Neural progenitor cell (in vitro differentiated cells): ENCODE results near the gene CXCR4. TPM values are rescaled to one million over a fixed set of nuclear protein-coding genes. Genes with fewer than 3 reads are reported as not detected.
A peak's percentile ranks its signal among the peaks of the same experiment; 100 is the strongest.

Source experiments
- DNase-seq: peaks from one replicate; pipeline ENCODE4 v3.0.0-alpha.2; 2016; ENCODE audit warnings: low spot score
- H2AFZ ChIP-seq: fragments of 200-600 bp; sonication (generic); replicated peaks from 2 replicates; pipeline ENCODE4 v1.6.1; 2016; ENCODE audit warnings: antibody characterized with exemption
- H3F3A ChIP-seq: fragments of 200-600 bp; sonication (generic); 2 replicates; pipeline ENCODE4 v1.6.1; 2016; ENCODE audit warnings: antibody characterized with exemption, low read depth
- H3K27ac ChIP-seq: fragments of 200-600 bp; sonication (generic); 2 replicates; pipeline ENCODE4 v1.5.1; 2016; ENCODE audit warnings: mild to moderate bottlenecking
- H3K27me3 ChIP-seq: fragments of 200-600 bp; sonication (generic); 2 replicates; pipeline ENCODE4 v1.6.1; 2016; ENCODE audit warnings: mild to moderate bottlenecking, moderate library complexity
- H3K36me3 ChIP-seq: fragments of 200-600 bp; sonication (generic); 2 replicates; pipeline ENCODE4 v1.5.1; 2016
- H3K4me1 ChIP-seq: fragments of 200-600 bp; sonication (generic); 2 replicates; pipeline ENCODE4 v1.6.1; 2016; ENCODE audit warnings: mixed run types
- H3K4me2 ChIP-seq: fragments of 200-600 bp; sonication (generic); 2 replicates; pipeline ENCODE4 v1.6.1; 2016
- H3K4me3 ChIP-seq: fragments of 200-600 bp; sonication (generic); 2 replicates; pipeline ENCODE4 v1.5.1; 2016
- H3K79me2 ChIP-seq: fragments of 200-600 bp; sonication (generic); 2 replicates; pipeline ENCODE4 v1.6.1; 2016; ENCODE audit warnings: low read depth
- H3K9ac ChIP-seq: fragments of 200-600 bp; sonication (generic); 2 replicates; pipeline ENCODE4 v1.6.1; 2016
- H3K9me3 ChIP-seq: fragments of 200-600 bp; sonication (generic); 2 replicates; pipeline ENCODE4 v1.5.1; 2016; ENCODE audit warnings: low read depth
- H4K20me1 ChIP-seq: fragments of 200-600 bp; sonication (generic); 2 replicates; pipeline ENCODE4 v1.6.1; 2016; ENCODE audit warnings: low read depth
- H3K27ac Mint-ChIP-seq: 3 replicates; pipeline ENCODE4 v1.8.0; 2021; ENCODE audit warnings: mixed read lengths
- H3K27me3 Mint-ChIP-seq: 2 replicates; pipeline ENCODE4 v1.8.0; 2022; ENCODE audit warnings: low read depth, mild to moderate bottlenecking, inconsistent platforms, moderate library complexity, mixed read lengths; ENCODE audit not compliant: insufficient read depth
- H3K36me3 Mint-ChIP-seq: 3 replicates; pipeline ENCODE4 v1.8.0; 2021; ENCODE audit warnings: mixed read lengths
- H3K4me1 Mint-ChIP-seq: 3 replicates; pipeline ENCODE4 v1.8.0; 2021; ENCODE audit warnings: mixed read lengths
- H3K4me3 Mint-ChIP-seq: 3 replicates; pipeline ENCODE4 v1.8.0; 2021; ENCODE audit warnings: mild to moderate bottlenecking, moderate library complexity, mixed read lengths
- H3K9me3 Mint-ChIP-seq: 3 replicates; pipeline ENCODE4 v1.8.0; 2020; ENCODE audit warnings: mixed read lengths
- CTCF ChIP-seq: fragments of 200-600 bp; sonication (generic); IDR thresholded peaks from 2 replicates; pipeline ENCODE4 v1.5.1; 2017; ENCODE audit warnings: antibody characterized with exemption, mild to moderate bottlenecking
- EZH2 ChIP-seq: fragments of 200-600 bp; sonication (generic); IDR thresholded peaks from 2 replicates; pipeline ENCODE4 v1.6.1; 2017; ENCODE audit warnings: antibody characterized with exemption, mild to moderate bottlenecking, moderate library complexity
- EZH2phosphoT487 ChIP-seq: fragments of 200-600 bp; sonication (generic); IDR thresholded peaks from 2 replicates; pipeline ENCODE4 v1.6.1; 2017; ENCODE audit warnings: antibody characterized with exemption
- total RNA-seq: library from RNA; depleted of rRNA; stranded (reverse); fragments of >200 nt; gene quantifications from 2 replicates; pipeline ENCODE4 v1.2.3, GENCODE V29; 2015; ENCODE audit warnings: low replicate concordance

The CXCR4 gene
- total RNA-seq, 1 donor from 2014 or later = 32.6 TPM

- Mint-ChIP-seq H3K4me1 (peaks cover 3% of the 10 kb centered on the region), H3K4me3 (no peak overlapping the region), H3K27ac (no peak overlapping the region), H3K27me3 (peaks cover 5% of the 10 kb centered on the region), H3K36me3 (no peaks in the 10 kb centered on the region), H3K9me3 (peaks cover 4% of the 10 kb centered on the region)
- no peaks in the 10 kb centered on the region for H3K27me3 ChIP-seq
- H3K9me3 ChIP-seq = no peaks in the 10 kb centered on the region
- H3K27ac ChIP-seq = no peak overlapping the region
- no peaks in the 10 kb centered on the region for H3K36me3 ChIP-seq
- DNase-seq = no peak
- peaks cover 3% of the 10 kb centered on the region for H3K4me1 ChIP-seq
- no peak overlapping the region for H3K4me2 ChIP-seq
- no peak overlapping the region for H3K9ac ChIP-seq
- no peaks in the 10 kb centered on the region for H3F3A ChIP-seq
- no peaks in the 10 kb centered on the region for H4K20me1 ChIP-seq
- H3K79me2 ChIP-seq = no peaks in the 10 kb centered on the region
- TF ChIP-seq CTCF (no peak), EZH2phosphoT487 (no peak), EZH2 (no peak)
- no peak overlapping the region for H3K4me3 ChIP-seq
- no peak overlapping the region for H2AFZ ChIP-seq
Measured at GRCh38 chr2:136146564-136146963, 28.6 kb upstream of the CXCR4 start.

- Histone ChIP-seq H4K20me1 (no peaks in the 10 kb centered on the region), H3K4me2 (no peak overlapping the region), H3K36me3 (no peaks in the 10 kb centered on the region), H3K4me3 (no peak overlapping the region), H2AFZ (no peak overlapping the region), H3K79me2 (no peaks in the 10 kb centered on the region), H3K27me3 (no peaks in the 10 kb centered on the region), H3K9me3 (no peaks in the 10 kb centered on the region), H3K9ac (no peak overlapping the region), H3F3A (no peaks in the 10 kb centered on the region), H3K4me1 (peaks cover 7% of the 10 kb centered on the region), H3K27ac (no peak overlapping the region)
- no peak overlapping the region for H3K4me3 Mint-ChIP-seq
- peaks cover 3% of the 10 kb centered on the region for H3K9me3 Mint-ChIP-seq
- peaks cover 3% of the 10 kb centered on the region for H3K4me1 Mint-ChIP-seq
- peaks cover 4% of the 10 kb centered on the region for H3K27me3 Mint-ChIP-seq
- TF ChIP-seq EZH2phosphoT487 (no peak), EZH2 (no peak), CTCF (no peak)
- H3K36me3 Mint-ChIP-seq = no peaks in the 10 kb centered on the region
- H3K27ac Mint-ChIP-seq = no peak overlapping the region
- no peak for DNase-seq
Measured at GRCh38 chr2:136143603-136144451, 25.9 kb upstream of the CXCR4 start.

DNA sequence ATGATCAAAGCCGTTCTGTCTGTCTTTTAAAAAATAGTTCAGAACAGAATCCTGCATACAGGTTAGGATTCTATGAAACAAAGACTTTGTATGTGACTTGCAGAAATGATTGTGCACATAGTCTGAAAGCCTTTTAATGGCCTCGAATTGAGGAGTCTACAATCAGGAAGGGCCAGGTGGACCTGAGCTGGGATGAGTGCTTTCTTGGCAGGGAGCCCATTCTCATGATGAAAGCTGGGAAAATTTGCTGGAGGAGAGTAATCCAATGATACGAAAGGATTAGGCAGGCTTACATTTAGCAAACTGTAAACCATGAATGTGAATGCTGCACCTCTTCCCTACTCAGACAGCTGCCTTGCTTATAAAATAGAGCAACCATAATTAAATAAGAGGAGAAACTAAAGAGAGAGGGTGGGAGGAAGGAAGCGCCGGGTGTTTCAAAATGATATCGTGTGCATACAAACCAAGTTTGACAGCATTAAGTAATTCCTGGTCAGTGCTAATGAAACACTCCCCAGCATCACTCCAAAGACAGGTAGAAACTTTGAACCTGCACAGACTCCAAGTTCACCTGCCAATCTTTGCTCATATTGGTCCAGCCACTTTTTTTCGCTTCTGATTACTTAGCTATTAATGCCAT lies 23.7 kb upstream of the CXCR4 start:
- H4K20me1 ChIP-seq = no peaks in the 10 kb centered on the region
- Mint-ChIP-seq H3K36me3 (no peaks in the 10 kb centered on the region), H3K4me3 (no peak overlapping the region)

More for the DNA sequence above, 23.7 kb upstream of the CXCR4 start:
- no peaks in the 10 kb centered on the region for H3K9me3 Mint-ChIP-seq
- H2AFZ ChIP-seq = no peak overlapping the region
- H3K9ac ChIP-seq = no peak overlapping the region
- H3K9me3 ChIP-seq = no peaks in the 10 kb centered on the region
- peak; percentile 25 for DNase-seq
- no peak overlapping the region for H3K27ac Mint-ChIP-seq
- peaks cover 7% of the 10 kb centered on the region for H3K4me1 ChIP-seq
- no peaks in the 10 kb centered on the region for H3F3A ChIP-seq
- no peaks in the 10 kb centered on the region for H3K27me3 ChIP-seq
- H3K4me3 ChIP-seq = no peak overlapping the region
- no peak overlapping the region for H3K4me2 ChIP-seq
- peaks cover 4% of the 10 kb centered on the region for H3K27me3 Mint-ChIP-seq
- H3K36me3 ChIP-seq = no peaks in the 10 kb centered on the region
- TF ChIP-seq EZH2 (no peak), EZH2phosphoT487 (no peak), CTCF (no peak)
- H3K79me2 ChIP-seq = no peaks in the 10 kb centered on the region
- no peak overlapping the region for H3K27ac ChIP-seq
- H3K4me1 Mint-ChIP-seq = peaks cover 8% of the 10 kb centered on the region
